Measurements from ENCODE around the gene EVX2. TPM values are rescaled to one million over a fixed set of nuclear protein-coding genes. Genes with fewer than 3 reads are reported as not detected.

The EVX2 gene
- total and polyA plus RNA-seq, 5 experiments from 2014 or later: not detected

GRCh38 chr2:176035013-176035691, 48.6 kb downstream of the EVX2 start:
- peaks cover 16 to 32% (median 21%) of the 10 kb centered on the region in 5 donors for H3K27me3 Mint-ChIP-seq
- H3K36me3 Mint-ChIP-seq: no peaks in the 10 kb centered on the region
- DNase-seq (no peak), ATAC-seq (no peak)
- H3K27ac Mint-ChIP-seq: no peak overlapping the region
- peaks cover 0 to 2% (median 0%) of the 10 kb centered on the region in 9 donors for H3K9me3 Mint-ChIP-seq
- H3K4me3 Mint-ChIP-seq: no peak overlapping the region
- no peaks in the 10 kb centered on the region for H3K4me1 Mint-ChIP-seq
- POLR2A ChIA-PET: no interaction called here

GRCh38 chr2:176027806-176028205, 56.0 kb downstream of the EVX2 start:
- Mint-ChIP-seq H3K27me3 (peaks cover 9 to 31% (median 27%) of the 10 kb centered on the region in 5 donors), H3K9me3 (no peaks in the 10 kb centered on the region), H3K4me3 (no peak overlapping the region), H3K27ac (no peak overlapping the region), H3K4me1 (no peaks in the 10 kb centered on the region), H3K36me3 (no peaks in the 10 kb centered on the region)
- ATAC-seq: no peak
- DNase-seq: no peak
- POLR2A ChIA-PET: no interaction called here

Other genes with a start within 250 kb of the EVX2 start
- gene LNPK, start 81.7 kb downstream of the EVX2 start, total RNA-seq: 10 to 100 TPM; 28.1 to 29.3 TPM
- gene LNPK, start 81.7 kb downstream of the EVX2 start, polyA plus RNA-seq: 10 to 100 TPM; 12.1 to 19.5 (median 13.5) TPM
- not detected for gene HOXD13, start 8.8 kb upstream of the EVX2 start, total RNA-seq
- gene HOXD13, start 8.8 kb upstream of the EVX2 start, polyA plus RNA-seq: not detected
- not detected for gene HOXD12, start 15.8 kb upstream of the EVX2 start, total RNA-seq
- not detected for gene HOXD12, start 15.8 kb upstream of the EVX2 start, polyA plus RNA-seq
- gene HOXD11, start 23.3 kb upstream of the EVX2 start, total RNA-seq: not detected
- gene HOXD11, start 23.3 kb upstream of the EVX2 start, polyA plus RNA-seq: not detected
- gene HOXD10, start 32.8 kb upstream of the EVX2 start, total RNA-seq: not detected
- gene HOXD10, start 32.8 kb upstream of the EVX2 start, polyA plus RNA-seq: not detected
- gene HOXD9, start 38.8 kb upstream of the EVX2 start, total RNA-seq: not detected
- gene HOXD9, start 38.8 kb upstream of the EVX2 start, polyA plus RNA-seq: not detected
- gene HOXD8, start 45.7 kb upstream of the EVX2 start, total RNA-seq: not detected
- gene HOXD8, start 45.7 kb upstream of the EVX2 start, polyA plus RNA-seq: not detected
- not detected for gene HOXD4, start 67.6 kb upstream of the EVX2 start, total RNA-seq
- gene HOXD4, start 67.6 kb upstream of the EVX2 start, polyA plus RNA-seq: not detected
- not detected for gene HOXD3, start 73.3 kb upstream of the EVX2 start, total RNA-seq
- gene HOXD3, start 73.3 kb upstream of the EVX2 start, polyA plus RNA-seq: not detected
- not detected for gene HOXD1, start 104.7 kb upstream of the EVX2 start, total RNA-seq
- not detected for gene HOXD1, start 104.7 kb upstream of the EVX2 start, polyA plus RNA-seq
- gene MTX2, start 185.5 kb upstream of the EVX2 start, total RNA-seq: 10 to 100 TPM in 1 of 2 experiments, 1 to 10 TPM in 1; 8.3 to 11.3 TPM
- gene MTX2, start 185.5 kb upstream of the EVX2 start, polyA plus RNA-seq: 10 to 100 TPM; 16.5 to 20.0 (median 19.2) TPM